Activated CD4-positive, CD25-positive, alpha-beta regulatory T cell treated with anti-CD3 and anti-CD28 coated beads, Interleukin-2, amount 50 U/mL, for 16 hours (primary cell): ENCODE measurements around the gene EPGN.

Experiments
- DNase-seq: peaks from one replicate; pipeline ENCODE4 v3.0.0-alpha.2; 2020; ENCODE audit warnings: low read depth, low spot score

Gene EPGN

GRCh38 chr4:74309223-74309622 is 953 bp downstream of the EPGN start:
- DNase-seq = no peak

DNA sequence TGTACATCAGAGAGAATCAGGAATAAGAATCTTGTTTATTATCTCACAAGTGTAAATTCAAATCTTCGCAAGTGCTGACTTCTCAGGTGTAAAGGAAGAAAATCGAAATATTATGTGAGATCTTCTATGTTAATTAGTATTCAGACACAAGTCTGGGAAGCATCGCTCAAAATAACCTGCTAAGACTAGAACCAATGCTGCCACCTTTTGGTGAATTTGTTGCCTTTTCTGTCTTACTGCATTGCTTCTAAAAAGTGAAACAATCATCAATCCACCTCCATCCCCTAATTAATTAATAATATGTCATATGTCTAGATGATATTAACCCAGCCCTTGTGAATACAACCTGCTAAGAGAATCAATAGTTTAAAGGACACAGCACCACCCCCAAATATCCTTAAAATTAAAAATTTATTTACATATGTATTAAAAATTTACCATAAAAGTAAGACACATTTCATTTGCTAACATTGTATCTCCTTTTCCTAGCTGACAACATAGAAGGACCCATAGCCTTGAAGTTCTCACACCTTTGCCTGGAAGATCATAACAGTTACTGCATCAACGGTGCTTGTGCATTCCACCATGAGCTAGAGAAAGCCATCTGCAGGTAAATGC is 3.5 kb downstream of the EPGN start:
- DNase-seq = no peak

DNA sequence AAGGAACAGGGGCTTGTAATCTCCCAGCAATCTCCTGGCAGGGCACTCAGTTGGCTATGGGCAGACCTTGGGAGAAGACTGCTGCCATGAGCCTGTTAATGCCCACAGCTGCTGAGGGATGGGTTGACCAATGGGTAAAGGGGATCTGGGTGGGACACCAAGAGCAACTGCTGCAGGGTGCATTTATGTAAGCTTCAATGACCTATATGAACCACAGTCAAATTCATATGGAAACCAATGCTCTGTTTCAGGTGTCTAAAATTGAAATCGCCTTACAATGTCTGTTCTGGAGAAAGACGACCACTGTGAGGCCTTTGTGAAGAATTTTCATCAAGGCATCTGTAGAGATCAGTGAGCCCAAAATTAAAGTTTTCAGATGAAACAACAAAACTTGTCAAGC is 6.1 kb downstream of the EPGN start:
- no peak for DNase-seq

- DNase-seq = no peak
These were observed 6.7 kb downstream of the EPGN start for GRCh38 chr4:74314944-74315343.

DNA sequence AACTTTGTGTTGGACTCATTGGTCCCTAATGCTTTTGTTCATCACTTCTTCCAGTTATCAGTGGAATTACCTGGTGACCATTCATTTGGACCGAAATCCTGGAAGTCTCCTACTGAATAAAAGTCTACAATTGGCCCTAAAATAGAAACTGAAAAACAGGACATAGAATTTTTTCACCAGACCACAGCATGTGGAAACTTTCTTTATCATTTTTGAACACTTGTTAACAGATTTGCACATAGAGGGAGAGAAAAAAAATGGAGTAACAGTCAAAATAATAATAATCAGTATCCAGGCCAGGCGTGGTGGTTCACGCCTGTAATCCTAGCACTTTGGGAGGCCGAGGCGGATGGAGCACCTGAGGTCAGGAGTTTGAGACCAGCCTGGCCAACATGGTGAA is 7.1 kb downstream of the EPGN start:
- DNase-seq = no peak

DNA sequence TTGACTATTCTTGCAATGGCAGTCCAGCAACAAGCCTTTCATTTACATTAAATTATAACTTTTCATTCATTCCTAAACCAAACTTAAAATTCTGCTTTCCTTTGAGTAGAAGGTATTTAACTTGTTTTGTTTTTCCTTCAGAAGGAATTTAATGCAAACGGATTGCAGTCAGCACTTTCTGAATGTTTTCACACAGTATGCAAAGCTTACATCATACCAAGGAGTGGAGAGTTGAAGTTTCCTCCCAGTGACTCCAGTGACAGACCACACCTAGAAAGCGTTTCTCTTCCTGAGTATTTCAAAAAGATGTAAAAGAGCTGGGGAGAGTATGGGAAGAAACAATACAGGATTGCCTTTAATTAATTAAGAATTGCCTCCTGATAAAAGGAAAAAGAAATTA is 8.1 kb downstream of the EPGN start:
- no peak for DNase-seq

DNA sequence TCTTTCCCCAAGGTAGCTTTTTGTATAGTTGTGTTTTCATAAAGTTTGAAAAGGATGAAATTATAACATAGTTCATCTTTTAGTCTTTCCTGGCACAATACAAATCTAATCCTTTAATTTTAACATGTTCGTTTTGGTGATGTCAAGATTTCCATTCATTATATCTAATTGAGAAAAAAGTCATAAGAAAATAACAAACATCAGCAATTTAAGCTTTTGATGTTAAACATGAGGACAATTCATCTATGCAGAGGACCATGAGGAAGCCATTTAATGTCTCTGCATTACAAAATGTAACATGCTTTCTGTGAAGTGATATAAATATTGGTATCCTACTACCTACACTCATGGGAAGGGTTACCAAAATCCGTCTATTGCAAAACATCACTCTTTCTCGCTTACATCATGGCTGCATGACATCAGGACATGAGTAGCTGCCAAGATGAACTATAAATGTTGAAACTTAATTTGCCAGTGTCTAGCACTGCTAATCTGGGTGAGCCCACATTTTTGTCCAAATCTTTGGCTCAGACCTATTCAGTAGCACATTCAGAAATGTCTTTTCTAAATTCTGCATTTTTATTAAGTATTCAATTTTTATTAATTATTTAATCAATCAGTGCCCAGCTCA is 9.5 kb downstream of the EPGN start:
- no peak for DNase-seq

- no peak for DNase-seq
These were observed 10.0 kb downstream of the EPGN start for GRCh38 chr4:74318276-74318675.

DNA sequence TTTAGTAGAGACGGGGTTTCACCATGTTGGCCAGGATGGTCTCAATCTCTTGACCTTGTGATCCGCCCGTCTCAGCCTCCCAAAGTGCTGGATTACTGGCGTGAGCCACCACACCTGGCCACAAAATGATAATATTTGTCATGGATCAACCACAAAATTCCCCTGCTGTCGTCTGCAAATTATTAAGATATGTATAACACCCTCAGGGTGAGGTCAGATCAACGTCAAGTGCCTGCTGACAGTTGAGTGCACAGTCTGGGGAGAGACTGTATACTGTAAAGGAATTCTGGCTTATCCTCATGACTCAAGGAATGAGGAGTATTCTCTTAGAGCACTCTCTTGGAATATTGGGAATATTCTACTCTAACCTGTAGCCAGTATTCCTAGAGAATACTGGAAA is 11.2 kb downstream of the EPGN start:
- no peak for DNase-seq

DNA sequence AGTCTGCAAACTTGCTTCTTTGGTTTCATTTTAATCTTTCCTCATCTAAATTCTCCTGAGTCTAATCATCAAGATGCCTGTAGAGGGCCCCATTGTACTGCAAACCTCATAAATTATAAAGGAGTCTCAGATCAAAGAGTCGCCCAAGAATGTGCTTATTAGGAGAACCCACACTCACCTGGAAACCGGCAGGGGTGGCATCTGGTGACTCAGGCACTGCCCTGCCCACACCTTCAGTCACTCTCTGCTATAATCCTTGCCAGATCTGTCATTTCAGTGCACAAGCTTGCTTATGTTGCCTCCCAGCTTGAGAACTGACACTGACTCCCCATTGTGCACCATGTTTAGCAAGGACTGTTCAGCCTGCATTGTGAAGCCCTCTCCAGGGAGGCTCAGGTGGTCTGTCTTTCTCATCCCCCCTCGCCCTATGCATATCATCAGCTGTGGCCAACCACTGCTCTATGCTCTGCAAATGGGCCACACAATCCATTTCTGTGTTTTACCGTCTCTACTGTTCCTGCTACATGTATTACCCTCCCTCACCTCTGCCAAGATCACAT is 12.4 kb downstream of the EPGN start:
- DNase-seq = no peak

- no peak for DNase-seq
These were observed 14.0 kb downstream of the EPGN start for GRCh38 chr4:74322301-74322700.

GRCh38 chr4:74323663-74324062 is 15.4 kb downstream of the EPGN start:
- DNase-seq = no peak

DNA sequence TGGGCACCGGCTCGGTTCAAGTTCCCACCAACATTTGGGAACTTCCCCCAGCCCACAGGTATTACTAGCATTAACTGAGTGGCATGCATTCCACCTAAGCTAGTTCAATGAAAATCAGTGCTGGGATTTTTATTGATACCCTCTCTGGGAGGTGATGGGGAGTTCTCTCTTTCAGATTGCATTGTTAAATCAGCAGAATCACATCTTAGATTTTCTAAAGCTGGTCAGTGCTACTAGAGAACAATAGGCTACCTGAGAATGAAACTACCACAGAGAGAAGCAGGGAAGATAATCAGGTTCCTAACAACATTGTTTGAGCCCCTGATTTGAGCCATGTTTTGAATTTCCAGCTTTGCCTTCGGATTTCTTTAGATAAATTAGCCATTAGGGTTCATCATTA is 16.0 kb downstream of the EPGN start:
- DNase-seq = no peak

GRCh38 chr4:74325886-74326285 is 17.6 kb downstream of the EPGN start:
- DNase-seq = no peak

- no peak for DNase-seq
These were observed 19.5 kb downstream of the EPGN start for GRCh38 chr4:74327762-74328161.

- DNase-seq = no peak
These were observed 20.2 kb downstream of the EPGN start for GRCh38 chr4:74328501-74328900.

- DNase-seq = no peak
These were observed 21.0 kb downstream of the EPGN start for GRCh38 chr4:74329307-74329706.

DNA sequence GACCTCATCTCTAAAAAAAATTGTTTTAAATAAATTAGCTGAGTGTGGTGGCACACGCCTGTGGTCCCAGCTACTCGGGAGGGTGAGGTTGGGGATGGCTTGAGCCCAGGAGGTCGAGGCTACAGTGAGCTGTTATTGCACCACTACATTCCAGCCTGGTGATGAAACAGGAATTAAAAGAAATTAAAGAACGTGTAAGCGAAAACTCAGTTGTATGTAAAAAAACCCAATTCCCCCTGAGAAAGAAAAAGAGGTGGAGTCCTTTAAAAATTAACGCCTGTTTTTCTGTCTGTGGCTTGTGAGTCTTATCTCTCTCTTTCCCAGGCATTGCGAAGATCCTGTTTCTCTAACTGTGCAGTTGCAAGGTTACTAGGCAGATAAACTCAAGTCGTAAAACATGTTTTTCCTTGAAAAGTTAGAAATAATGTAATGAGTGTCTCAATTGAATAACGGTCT is 22.1 kb downstream of the EPGN start:
- no peak for DNase-seq

DNA sequence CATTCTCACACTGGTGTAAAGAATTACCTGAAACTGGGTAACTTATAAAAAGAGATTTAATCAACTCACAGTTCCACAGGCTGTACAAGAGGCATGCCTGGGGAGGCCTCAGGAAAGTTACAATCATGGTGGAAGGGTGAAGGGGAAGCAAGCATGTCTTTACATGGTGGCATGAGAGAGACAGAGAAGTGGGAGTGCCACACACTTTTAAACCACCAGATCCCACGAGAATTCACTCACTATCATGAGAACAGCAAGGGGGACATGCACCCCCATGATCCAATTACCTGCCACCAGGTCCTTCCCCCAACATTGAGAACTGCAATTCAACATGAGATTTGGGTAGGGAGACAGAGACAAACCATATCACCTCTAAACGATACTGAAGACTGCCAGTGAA is 23.0 kb downstream of the EPGN start:
- no peak for DNase-seq

DNA sequence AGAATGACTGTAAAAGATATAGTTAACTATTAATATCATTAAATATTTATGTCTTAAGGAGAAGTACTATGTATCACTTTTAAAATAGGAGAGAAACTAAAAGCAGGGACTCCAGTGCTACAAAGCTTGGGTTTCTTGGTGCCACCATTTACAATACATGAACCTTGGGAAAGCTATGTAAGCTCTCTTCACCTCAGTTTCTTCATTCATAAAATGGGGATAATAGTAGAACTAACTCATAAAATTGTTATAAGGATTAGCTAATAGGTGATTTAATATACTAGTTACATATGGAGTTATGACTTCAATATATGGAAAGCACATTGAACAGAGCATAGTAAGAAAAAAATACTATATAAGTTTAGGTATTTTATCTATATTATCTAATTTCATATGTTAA is 23.7 kb downstream of the EPGN start:
- DNase-seq = no peak

- DNase-seq = no peak
These were observed 26.4 kb downstream of the EPGN start for GRCh38 chr4:74334636-74335035.

DNA sequence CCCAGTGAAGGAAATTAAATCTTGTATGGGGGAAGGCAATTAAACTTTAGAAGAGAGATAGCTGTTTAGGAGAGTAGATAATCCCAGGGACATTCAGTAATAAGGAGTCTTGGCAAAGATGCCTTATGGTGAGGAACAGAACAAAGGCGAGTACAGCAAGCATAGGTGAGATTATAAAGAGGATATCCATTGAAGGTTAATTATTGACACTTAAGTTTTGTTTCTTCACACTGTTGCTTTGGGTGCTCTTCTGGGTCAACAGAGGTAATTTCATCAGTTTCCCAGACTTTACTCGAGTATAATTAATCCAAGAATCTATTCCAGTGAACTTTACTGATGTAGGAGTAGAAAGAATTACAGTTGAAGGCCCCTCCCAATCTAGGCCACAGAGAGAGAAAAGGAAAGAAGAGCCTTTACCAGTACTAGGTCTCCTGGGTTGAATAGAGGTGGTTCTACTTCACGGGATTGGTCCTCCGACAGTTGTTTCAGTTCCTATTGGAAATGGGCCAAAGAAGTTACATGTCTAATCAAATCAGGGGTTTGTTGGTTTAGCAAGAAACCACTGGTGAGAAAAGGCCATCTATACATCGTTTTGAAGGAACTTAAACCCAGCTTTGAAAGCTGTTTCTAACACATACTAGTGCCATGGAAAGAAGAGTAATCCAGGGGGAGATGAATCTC is 27.2 kb downstream of the EPGN start:
- no peak for DNase-seq

- DNase-seq = no peak
These were observed 30.6 kb downstream of the EPGN start for GRCh38 chr4:74338792-74339333.
